Fibroblast of villous mesenchyme (primary cell): Measurements from ENCODE around the gene RAB10. TPM values are rescaled to one million over a fixed set of nuclear protein-coding genes. Genes with fewer than 3 reads are reported as not detected.

Experiments
- DNase-seq: peaks from one replicate; pipeline ENCODE4 v3.0.0-alpha.2; 2010; ENCODE audit warnings: low read depth
- H3K4me3 ChIP-seq: 2 replicates; pipeline ENCODE4 v1.5.1; 2011; ENCODE audit warnings: low read depth, mild to moderate bottlenecking, low read length
- CTCF ChIP-seq: IDR thresholded peaks from 2 replicates; pipeline ENCODE4 v1.5.1; 2012; ENCODE audit warnings: low read depth, mild to moderate bottlenecking, low read length; ENCODE audit not compliant: insufficient read depth
- total RNA-seq: library from RNA; depleted of rRNA; stranded (reverse); fragments of >200 nt; gene quantifications from 2 replicates; pipeline ENCODE4 v1.2.3, GENCODE V29; 2012

RAB10 gene
- total RNA-seq, 1 donor, result 128 TPM

GRCh38 chr2:26144953-26145680 lies 111.2 kb downstream of the RAB10 start:
- DNase-seq, result peak; percentile 67
- peak; percentile 80 for TF ChIP-seq CTCF
- H3K4me3 ChIP-seq, result no peak overlapping the region

- DNase-seq, result no peak
- H3K4me3 ChIP-seq, result no peak overlapping the region
- no peak for TF ChIP-seq CTCF
Observed at GRCh38 chr2:26148501-26148900, 114.6 kb downstream of the RAB10 start.

- no peak for TF ChIP-seq CTCF
- H3K4me3 ChIP-seq, result no peak overlapping the region
- DNase-seq, result no peak
Observed at GRCh38 chr2:26150243-26150642, 116.4 kb downstream of the RAB10 start.

- DNase-seq, result no peak
- H3K4me3 ChIP-seq, result no peak overlapping the region
- TF ChIP-seq CTCF, result no peak
Observed at GRCh38 chr2:26157580-26157979, 123.7 kb downstream of the RAB10 start.

GRCh38 chr2:26161926-26162325 lies 128.0 kb downstream of the RAB10 start:
- no peak for TF ChIP-seq CTCF
- H3K4me3 ChIP-seq, result no peak overlapping the region
- no peak for DNase-seq

- TF ChIP-seq CTCF, result no peak
Observed at GRCh38 chr2:26162963-26163362, 129.1 kb downstream of the RAB10 start.

GRCh38 chr2:26164231-26164630 lies 130.3 kb downstream of the RAB10 start:
- DNase-seq, result no peak
- H3K4me3 ChIP-seq, result no peak overlapping the region
- TF ChIP-seq CTCF, result no peak

More at GRCh38 chr2:26162963-26163362, 129.1 kb downstream of the RAB10 start:
- no peak for DNase-seq
- no peak overlapping the region for H3K4me3 ChIP-seq
